Measurements from ENCODE around the gene MXD3.
A peak's percentile ranks its signal among the peaks of the same experiment; 100 is the strongest.

MXD3 gene

DNA sequence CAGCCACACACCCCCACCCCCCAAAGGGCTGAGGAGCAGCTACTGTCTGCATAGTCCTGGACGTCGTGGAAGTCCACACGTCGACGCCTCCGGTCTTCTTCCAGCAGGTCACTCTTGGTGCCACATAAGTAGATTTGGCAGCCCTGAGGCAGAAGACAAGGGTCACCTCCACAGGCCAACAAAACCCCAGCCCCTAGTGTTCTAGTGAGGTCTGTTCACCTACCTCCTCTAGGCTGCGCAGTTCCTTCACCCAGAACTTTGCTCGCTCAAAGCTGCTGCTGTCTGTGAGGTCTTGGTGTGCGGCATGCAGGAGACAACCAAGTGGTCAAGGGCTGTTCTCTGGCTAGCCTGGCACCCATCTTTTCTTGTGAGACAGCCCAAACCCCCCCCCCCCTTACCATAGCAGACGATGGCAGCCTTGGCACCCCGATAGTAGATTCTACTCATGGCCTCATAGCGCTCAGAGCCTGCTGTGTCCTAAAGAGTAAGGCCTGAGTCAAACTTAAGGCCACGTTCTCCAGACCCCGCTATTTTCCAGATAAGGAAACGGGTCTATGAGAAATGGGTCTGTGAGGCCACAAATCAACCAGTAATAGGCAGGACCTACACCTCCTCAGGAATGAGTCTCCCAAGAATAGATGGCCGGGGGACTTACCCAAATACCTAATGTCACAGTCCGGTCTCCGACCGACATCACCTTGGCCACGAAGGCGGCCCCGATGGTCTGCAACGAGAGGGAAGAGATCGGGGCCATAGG, 9.2 kb downstream of the MXD3 start:
- DNase-seq, result no peak

DNA sequence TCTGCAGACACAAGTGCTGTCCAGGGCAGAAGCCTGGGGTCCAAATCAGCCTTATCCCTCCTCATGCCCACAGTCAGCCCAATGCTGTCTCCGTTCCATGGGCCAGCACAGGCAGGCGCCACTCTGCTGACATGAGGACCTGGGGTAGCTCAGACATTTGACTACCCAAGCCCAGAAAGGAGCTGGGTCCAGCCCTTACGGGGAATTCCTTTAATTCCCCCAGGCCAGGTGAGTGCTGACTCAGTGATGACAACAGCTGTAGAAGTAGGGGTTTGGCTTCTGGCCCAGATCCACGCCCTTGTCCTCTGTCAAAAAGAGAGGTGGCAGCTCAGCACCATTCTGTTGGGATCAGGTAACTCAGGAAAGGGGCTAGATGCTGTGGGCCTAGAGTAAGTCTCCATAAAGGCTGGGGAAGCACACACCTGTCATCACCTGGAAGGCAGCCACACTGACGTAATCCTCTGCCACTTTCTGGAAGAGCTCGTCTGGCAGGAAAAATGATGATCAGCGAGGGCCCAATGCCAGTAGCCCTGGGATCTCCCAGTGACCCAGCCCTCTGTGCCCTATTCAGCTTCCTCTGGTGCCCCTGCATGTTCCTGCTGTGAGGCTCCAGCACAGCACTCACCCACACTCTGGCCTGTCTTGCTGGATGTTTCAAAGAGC, 10.1 kb downstream of the MXD3 start:
- DNase-seq, result peak; percentile 83

DNA sequence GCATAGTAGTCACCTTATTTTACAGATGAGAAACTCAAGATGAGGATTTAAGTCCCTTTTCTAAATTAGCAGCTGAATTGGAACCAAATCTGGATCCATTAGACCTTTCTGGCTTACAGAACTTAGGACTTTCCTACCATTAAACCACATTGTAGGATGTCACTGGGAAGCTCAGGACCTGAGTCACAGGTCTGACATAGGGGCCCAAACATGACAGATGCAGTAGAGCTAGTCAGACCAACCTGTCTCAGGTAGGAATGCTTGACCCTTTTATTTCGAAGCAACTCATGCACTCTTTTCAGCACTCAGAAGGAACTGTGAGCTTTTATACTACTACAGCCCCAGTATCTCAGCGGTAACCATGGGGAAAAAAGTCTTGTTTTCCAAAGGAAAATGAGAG, 10.7 kb downstream of the MXD3 start:
- no peak for DNase-seq

DNA sequence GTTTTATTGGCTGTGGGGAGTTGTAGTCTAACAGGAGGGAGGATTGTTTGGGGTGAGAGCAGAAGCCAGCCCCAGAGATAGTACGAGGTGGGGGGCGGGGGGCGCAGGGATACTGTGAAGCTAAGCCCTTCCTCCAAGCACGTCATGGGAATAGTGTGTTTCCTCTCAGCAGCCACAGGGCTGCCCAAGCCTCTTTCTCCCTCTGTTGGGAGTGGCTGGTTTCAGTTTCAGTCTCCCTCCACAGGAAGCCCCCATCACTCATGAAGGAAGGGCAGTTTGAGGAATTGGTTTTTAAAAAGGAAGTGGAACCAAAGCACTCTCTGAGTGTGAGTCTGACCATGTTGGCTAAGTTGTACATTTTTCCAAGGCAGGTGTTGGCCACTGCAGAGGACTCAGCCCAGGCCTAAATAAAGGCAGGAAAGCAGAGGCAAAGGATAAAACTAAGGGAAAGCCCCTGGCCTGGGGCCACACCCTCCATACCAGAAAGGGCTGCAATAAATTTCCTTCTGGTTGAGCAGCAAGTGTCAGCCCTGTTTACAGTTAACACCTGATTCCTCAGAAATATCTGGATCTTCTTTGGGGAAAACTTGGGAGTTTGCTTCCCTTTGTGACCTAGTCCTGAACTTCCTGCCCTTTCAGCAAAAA, 11.3 kb downstream of the MXD3 start:
- DNase-seq, result no peak

DNA sequence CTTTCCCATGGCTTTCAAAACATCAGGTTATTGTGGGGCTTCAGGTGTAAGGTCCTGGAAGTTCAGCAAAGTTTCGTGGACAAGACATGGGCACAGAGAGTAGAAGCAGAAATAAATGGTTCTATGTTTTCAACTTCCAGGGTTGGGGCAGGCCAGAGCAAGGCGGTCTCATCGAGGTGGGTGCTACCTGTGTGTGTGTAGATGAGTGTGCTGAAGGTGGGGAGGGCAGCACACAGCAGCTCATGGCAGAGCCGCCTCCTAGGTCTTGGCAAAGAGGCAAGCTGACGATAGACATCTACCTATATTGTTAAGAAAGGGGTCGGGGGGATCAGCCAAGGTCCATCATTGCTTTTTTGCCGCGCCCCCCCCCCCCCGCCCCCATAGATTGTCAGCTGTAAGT, 12.0 kb downstream of the MXD3 start:
- DNase-seq, result no peak

DNA sequence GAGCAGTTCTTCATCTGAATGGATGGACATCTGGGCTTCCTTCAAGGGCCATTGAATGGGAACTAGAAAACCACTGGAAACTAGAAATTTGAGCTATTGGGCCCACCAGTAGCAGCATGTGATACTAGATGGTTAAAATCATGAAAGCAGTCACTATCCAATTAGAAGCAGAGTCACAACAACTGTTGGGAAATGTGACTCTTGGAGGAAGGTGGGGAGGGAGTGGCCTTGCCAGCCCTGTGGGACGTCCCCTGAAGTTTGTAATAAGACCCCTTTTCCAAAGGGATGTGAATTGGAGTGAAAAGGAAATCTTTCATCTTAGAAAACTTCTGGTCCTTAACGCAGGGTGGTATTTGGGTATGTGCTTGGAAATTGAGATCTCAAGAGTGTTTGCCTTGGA, 13.8 kb downstream of the MXD3 start:
- DNase-seq, result no peak

DNA sequence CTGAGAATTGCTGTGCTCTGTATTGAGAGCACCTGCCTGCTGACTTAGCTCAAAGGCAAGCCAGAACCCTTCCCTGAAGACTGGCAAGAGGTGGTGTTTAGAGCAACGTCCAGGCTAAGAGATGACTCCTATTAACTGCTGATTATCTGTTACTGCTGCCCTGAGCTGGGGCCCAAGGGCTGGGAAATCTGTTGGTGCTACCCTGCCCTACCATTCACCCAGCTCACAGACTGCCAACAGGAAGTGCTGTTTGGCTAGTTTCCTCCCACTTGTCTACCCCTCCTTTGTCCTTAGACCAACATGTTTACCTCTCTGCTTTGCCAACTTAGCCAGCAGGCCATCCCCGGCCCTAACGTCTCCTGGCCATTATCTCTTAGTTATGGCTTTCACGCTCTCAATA, 15.1 kb downstream of the MXD3 start:
- DNase-seq, result no peak

DNA sequence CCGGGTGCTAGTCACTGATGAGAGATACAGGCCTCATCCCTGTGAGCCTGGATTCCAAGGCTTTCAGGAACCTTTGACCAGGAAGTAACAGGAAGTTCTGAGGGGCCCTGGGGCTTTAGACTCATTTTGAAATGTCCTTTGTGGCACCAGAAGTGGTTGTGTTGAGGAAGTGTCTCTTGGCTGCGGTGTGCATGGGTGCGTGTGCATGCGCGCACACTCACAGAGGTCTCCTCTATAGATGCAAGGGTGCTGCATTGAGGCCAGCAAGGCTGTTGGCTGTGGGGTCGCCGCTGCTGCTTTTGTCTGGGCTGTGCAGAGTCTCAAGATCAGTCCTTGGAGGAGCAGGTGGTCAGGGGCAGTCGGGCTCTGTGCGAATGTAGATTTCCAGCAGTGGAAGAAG, 15.8 kb downstream of the MXD3 start:
- DNase-seq, result no peak

DNA sequence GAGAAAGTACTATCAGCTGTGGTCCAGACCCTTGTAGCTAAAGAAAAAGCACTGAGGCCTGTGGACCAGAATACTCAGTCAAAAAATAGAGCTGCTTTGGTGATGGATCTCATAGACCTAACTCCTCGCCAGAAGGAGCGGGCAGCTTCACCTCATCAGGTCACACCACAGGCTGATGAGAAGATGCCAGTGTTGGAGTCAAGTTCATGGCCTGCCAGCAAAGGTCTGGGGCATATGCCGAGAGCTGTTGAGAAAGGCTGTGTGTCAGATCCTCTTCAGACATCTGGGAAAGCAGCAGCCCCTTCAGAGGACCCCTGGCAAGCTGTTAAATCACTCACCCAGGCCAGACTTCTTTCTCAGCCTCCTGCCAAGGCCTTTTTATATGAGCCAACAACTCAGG, 17.1 kb downstream of the MXD3 start:
- DNase-seq, result no peak

DNA sequence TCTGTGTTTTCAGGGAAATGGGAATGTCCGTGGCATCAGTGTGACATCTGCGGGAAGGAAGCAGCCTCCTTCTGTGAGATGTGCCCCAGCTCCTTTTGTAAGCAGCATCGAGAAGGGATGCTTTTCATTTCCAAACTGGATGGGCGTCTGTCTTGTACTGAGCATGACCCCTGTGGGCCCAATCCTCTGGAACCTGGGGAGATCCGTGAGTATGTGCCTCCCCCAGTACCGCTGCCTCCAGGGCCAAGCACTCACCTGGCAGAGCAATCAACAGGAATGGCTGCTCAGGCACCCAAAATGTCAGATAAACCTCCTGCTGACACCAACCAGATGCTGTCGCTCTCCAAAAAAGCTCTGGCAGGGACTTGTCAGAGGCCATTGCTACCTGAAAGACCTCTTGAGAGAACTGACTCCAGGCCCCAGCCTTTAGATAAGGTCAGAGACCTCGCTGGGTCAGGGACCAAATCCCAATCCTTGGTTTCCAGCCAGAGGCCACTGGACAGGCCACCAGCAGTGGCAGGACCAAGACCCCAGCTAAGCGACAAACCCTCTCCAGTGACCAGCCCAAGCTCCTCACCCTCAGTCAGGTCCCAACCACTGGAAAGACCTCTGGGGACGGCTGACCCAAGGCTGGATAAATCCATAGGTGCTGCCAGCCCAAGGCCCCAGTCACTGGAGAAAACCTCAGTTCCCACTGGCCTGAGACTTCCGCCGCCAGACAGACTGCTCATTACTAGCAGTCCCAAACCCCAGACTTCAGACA, 17.7 kb downstream of the MXD3 start:
- DNase-seq, result no peak

DNA sequence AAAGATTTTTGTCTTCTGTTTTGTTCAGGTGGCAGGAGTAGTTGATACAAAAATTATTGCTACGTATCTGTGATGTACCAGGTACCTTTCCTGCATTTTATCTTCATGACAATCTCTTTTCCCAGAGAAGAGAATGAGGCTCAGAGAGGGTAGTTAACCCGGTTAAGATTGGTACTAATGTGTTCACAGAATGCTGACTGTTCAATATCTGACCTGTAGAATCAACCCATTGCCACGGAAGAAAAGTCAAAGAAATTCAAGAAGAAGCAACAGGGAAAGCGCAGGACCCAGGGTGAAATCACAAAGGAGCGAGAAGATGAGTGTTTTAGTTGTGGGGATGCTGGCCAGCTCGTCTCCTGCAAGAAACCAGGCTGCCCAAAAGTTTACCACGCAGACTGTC, 20.0 kb downstream of the MXD3 start:
- DNase-seq, result no peak

DNA sequence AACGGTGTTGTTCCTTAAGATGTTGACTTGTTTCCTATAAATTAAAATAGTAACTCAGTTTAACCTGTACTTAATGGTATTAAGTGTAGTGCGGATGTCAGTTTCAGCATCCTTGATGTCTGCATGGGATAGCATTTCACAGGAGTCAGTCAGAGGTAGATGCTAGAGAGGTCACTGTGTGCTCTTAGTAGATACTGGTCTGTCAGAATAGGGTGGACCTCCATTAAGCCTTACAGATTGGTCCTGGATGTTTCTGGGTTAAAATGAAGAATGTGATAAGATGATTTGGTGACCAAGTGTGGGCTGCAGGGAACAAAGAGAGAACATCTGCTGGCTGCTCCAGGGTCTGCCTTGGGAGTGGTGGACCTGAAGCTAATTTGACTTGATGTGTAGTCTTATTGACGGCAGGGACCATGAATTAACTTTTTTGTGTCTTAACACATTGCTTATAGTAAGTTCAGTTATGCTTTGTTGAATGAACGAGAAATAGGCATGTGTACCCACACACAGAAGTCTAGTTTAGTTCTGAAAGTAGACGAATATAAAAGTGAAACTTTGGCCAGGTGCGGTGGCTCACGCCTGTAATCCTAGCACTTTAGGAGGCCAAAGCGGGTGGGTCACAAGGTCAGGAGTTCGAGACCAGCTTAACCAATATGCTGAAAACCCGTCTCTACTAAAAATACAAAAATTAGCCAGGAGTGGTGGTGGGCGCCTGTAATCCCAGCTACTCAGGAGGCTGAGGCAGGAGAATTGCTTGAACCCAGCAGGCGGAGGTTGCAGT, 20.7 kb downstream of the MXD3 start:
- no peak for DNase-seq

DNA sequence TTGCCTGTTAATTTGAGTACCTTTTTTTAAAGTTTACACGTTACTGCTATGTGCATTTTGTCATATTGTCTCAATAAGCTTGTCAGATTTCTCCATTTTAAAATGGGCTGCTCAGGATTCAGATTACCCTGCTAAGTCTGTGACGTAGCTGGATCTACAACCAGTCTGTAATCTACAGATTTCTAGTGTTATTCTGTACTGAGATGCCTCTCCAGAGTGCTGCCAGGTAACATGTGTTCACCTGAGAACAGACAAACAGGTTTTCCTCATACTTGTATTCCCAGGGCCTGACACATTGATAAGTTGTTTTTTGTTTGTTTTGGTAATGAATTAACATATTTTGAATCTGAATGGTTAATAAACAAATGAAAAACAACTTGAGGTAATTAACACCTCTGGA, 23.5 kb downstream of the MXD3 start:
- no peak for DNase-seq

DNA sequence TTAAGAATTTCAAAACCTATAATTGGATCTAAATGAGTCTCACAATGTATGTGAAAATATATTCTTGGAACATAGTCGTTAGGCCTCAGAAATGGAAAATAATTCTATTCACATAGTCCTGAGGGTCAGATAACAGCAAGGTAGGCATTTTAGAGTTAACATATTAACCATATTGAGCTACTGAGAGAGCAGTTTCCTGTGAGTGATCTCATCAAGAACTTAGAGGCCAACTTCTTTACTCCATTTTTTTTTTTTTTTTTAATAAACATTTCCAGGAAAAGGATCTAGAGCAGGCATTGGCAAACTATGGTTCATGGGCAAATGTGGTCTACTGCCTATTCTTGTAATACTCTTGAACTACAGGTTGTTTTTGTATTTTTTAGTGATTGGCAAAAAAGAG, 34.8 kb downstream of the MXD3 start:
- DNase-seq, result no peak

DNA sequence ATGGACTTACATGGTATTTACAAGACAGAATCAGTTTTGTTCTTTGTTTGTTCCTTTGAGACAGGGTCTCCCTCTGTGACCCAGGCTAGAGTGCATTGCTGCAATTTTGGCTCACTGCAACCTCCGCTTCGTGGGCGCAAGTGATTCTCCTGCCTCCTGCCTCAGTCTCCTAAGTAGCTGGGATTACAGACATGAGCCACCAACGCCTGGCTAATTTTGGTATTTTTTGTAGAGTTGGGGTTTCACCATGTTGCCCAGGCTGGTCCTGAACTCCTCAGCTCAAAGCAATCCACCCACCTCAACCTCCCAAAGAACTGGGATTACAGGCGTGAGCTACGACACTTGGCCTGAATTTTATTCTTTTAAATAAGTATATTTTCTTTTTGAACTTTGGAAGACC, 35.8 kb downstream of the MXD3 start:
- DNase-seq, result no peak

DNA sequence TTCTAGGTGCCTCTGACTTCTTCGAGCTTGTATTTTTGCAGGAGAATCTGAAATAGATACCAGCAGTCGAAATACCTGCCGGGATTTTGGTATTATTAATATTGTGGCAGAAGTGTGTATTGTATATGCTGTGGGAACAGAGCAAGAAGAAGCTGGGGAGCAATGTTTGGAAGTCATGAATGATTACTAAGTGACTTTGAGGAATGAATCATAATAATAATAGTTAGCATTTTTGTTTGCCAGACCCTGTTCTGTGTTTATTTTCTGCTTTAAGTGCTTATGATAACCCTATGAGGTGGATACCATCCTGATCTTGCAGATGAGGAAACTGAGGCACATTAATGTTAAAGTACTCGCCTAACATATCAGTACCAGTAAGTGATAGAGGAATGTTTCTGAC, 40.6 kb downstream of the MXD3 start:
- no peak for DNase-seq

DNA sequence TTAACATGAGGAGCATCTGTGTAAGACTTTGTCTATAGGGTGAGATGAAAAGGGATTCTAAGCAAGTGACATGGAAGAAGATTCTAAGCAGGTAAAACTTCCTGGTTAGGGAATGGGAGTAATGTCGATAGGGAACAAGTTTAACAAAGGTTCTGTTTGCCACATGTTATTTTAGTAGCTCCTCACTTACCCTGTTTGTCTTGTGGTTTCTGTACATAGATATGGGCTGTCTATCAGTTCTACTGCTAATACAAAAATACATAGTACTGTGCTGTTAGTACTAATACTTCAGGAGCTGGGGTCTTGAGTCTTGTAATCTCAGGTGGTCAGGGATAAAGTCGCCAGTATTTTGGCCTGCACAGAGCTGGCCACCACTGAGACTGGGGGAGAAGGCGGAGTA, 41.0 kb downstream of the MXD3 start:
- no peak for DNase-seq

DNA sequence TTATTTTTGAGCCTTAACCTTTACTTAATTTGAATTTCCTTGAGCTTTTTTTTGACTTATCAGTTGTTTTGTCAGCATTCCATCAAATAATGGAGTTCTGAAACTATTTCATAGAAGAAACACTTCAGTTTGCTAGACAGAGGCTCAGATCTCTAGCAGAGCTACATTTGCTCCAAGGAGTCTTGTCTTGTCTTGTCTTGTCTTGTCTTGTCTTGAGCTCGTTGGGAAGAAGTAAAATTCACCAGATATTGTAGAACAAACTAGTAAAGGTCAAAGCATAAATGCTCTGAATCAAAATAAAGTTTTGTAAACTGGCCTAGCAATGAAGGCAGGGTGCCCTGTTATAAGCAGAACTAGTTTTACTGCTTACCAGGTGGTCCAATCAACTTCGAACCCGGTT, 41.7 kb downstream of the MXD3 start:
- DNase-seq, result no peak

DNA sequence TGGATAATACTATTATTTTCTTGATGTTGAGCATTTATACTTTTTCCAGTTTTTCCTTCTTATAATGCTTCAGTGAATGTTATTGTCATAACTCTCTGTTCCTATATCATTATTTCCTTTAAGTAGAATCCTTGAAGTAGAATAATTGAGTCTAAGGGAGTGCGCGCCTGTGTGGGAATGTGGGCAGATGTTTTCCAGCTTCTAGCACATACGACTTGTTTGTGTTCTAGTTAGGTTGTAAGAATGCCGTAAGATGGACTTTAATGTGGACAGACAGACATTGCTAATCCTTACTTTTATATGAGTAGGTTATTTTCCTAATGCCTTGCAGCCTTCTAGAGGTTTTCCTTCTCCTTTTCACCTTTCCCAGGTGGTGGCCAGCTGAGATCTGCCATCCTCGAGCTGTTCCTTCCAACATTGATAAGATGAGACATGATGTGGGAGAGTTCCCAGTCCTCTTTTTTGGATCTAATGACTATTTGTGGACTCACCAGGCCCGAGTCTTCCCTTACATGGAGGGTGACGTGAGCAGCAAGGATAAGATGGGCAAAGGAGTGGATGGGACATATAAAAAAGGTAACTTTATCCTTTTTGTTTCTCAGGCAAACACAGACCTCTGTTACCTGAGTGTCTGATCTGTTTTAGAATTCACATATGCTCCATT, 42.3 kb downstream of the MXD3 start:
- no peak for DNase-seq

DNA sequence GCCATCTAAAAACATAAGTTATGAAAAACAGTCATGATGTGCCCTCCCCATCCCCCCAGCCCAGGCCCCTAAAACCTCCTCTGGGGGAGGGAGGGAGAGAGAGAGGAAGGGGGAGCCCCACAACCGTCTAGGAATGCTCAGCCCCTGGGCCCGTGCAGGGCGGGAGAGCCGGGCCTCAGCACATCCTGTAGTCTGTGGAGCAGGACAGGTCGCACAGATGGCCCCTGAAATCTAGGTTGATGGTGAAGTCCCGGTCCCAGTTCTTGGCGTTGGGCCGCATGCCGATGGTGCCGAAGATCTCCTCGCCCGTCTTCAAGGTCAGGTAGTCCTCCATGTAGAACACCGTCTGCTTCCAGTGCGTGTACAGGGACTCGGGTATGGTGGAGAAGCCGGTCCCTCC, 46.3 kb downstream of the MXD3 start:
- no peak for DNase-seq

DNA sequence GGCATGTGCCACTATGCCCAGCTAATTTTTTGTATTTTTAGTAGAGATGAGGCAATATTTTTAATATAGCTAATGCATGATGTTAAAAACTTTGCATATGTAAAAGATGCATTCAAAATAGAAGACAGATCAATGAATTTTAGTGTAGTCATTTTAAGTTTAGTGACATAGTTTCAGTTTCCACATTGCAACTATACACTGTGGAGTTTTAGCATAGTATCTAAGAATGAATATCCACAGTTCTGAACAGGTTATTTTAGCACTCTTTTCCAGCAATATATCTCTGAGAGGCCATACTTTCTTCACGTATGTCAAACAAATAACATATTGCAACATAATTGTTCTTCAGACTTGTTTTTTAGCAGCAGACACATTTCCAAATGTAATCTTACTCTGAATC, 47.5 kb downstream of the MXD3 start:
- no peak for DNase-seq

DNA sequence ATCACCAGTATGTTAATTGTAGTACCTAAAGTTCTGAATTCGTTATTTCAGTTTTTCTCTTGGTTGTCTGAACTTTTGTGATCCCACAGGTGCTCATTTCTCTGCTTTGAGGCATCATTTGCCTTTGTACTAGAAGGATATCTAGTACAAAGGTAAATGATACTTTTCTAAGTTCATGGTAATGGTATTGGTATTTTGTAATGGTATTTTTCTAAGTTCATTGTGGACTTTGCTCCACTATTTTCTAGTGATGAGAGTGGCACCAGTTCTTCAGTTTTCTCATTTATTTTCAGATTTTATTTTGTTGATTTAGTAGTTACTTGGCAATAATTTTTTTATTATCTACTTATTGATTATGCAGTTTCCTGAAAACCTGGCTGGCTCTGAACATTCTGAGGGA, 50.2 kb downstream of the MXD3 start:
- DNase-seq, result no peak

All from COR-L47 (cell line).